ENCODE results near the gene SYNGR3.

- TF ChIP-seq YY1 (IDR thresholded peaks at IDR 0.05; ENCODE audit: insufficient read depth, insufficient read length) = no peak
- no peak for TF ChIP-seq ZNF274 (IDR thresholded peaks at IDR 0.05; ENCODE audit: low read depth, low read length)
- no peak for TF ChIP-seq SUZ12 (IDR thresholded peaks at IDR 0.05; ENCODE audit: extremely low read depth, insufficient read depth, insufficient read length)
These were observed 42.7 kb downstream of the SYNGR3 start for GRCh38 chr16:2032285-2033056.

All from NT2/D1 (cell line).